ENCODE measurements around the gene PTCD3. TPM values are rescaled to one million over a fixed set of nuclear protein-coding genes. Genes with fewer than 3 reads are reported as not detected.

Gene PTCD3
- total and polyA plus RNA-seq, 7 donors = 7.8 to 94.2 (median 44.9) TPM

DNA sequence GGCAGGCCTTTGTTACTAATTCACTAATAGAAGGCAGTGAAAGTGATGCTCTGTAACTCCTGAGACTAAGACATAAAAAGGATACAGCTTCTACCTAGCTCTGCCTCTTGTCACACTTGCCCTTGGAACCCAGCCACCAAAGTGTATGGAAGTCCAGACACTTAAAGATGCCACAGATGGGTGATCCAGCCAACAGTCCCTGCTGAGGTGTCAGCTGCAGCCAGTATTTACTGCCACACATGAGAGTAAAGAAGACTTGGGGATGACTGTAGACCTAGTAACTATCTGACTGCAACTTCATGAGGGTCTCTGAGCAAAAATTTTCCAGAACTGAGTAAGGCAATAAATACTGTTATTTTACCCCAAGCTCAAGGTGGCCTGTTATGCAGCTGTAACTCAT, 80.4 kb downstream of the PTCD3 start:
- peak overlapping the region in 2 of 4 donors; percentile 14 to 40 for H3K27ac ChIP-seq
- H3K4me1 ChIP-seq = peaks cover 0 to 72% (median 54%) of the 10 kb centered on the region in 4 donors
- H3K4me3 ChIP-seq = no peak overlapping the region
- no peaks in the 10 kb centered on the region for H3K36me3 ChIP-seq
- DNase-seq = no peak
- no peaks in the 10 kb centered on the region for H3K9me3 ChIP-seq
- no peaks in the 10 kb centered on the region for H3K27me3 ChIP-seq
- intact Hi-C loops (cut with DNase I) = no loop called here
- no peak for TF ChIP-seq POLR2AphosphoS5 (IDR thresholded peaks at IDR 0.05)

DNA sequence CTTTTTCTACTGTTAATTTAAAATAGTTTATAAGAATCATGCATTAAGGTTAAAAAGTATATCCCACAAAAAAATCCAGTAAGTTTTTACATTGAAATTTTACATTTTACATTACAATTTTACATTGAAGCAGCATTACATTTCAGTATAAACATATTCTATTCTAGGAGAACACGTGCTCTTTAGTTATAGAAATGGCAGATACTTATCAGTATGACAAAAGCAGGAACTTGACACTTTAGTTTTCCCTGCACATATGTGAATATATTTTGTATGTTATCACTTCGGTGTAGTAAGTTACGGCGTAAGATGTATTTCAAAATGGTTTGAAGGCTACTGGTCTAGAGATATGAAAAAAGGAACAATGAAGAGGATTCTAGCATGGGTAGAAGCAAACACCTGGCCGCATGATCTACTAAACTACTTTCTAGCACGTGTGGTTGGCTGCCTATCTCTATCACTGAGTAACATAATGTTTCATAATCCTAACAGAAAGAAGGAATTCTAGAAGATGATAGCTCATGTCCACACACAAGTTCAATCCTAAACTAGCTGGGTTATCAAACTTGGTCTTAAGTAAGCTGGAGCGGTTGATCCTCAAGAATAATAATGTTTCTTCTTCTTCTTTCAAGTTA, 83.9 kb downstream of the PTCD3 start:
- Histone ChIP-seq H3K27me3 (no peaks in the 10 kb centered on the region), H3K36me3 (no peaks in the 10 kb centered on the region), H3K4me3 (no peak overlapping the region), H3K9me3 (no peaks in the 10 kb centered on the region), H3K4me1 (peaks cover 0 to 86% (median 70%) of the 10 kb centered on the region in 4 donors), H3K27ac (no peak overlapping the region)
- no peak for DNase-seq
- TF ChIP-seq, protein P1, sequence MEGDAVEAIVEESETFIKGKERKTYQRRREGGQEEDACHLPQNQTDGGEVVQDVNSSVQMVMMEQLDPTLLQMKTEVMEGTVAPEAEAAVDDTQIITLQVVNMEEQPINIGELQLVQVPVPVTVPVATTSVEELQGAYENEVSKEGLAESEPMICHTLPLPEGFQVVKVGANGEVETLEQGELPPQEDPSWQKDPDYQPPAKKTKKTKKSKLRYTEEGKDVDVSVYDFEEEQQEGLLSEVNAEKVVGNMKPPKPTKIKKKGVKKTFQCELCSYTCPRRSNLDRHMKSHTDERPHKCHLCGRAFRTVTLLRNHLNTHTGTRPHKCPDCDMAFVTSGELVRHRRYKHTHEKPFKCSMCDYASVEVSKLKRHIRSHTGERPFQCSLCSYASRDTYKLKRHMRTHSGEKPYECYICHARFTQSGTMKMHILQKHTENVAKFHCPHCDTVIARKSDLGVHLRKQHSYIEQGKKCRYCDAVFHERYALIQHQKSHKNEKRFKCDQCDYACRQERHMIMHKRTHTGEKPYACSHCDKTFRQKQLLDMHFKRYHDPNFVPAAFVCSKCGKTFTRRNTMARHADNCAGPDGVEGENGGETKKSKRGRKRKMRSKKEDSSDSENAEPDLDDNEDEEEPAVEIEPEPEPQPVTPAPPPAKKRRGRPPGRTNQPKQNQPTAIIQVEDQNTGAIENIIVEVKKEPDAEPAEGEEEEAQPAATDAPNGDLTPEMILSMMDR (IDR thresholded peaks at IDR 0.05) = no peak
- TF ChIP-seq POLR2AphosphoS5 (IDR thresholded peaks at IDR 0.05) (no peak), EP300 (IDR thresholded peaks at IDR 0.05) (no peak), POLR2A (IDR thresholded peaks at IDR 0.05) (no peak)
- 70 to 85% methylated on average over 7 of the region's 7 CpGs for WGBS, 2 donors
- intact Hi-C loops (cut with DNase I) = loop anchor here (10.0 kb wide), 1 partner anchor 435 kb away; the partner anchor contains the start of gene RNF103

Small RNA genes lying within 50 kb of the gene (small RNA-seq; reads per million reads assigned to genes)
- gene RF00019 (0 reads per million in 3 donors), gene SNORD94 (4,235 to 13,349 (median 11,649) reads per million in 3 donors)

Other genes starting within 250 kb of the PTCD3 start
- 10 to 100 TPM; 16.1 to 24.2 (median 17.9) TPM for gene ST3GAL5, start 217.2 kb upstream of the PTCD3 start, total RNA-seq
- 1 to 10 TPM; 2.8 to 9.7 (median 8.4) TPM for gene ST3GAL5, start 217.2 kb upstream of the PTCD3 start, polyA plus RNA-seq
- gene POLR1A, start 349 bp upstream of the PTCD3 start, total RNA-seq = 10 to 100 TPM in 3 of 4 donors, 1 to 10 TPM in 1; 7.1 to 17.9 (median 12.7) TPM
- gene POLR1A, start 349 bp upstream of the PTCD3 start, polyA plus RNA-seq = 10 to 100 TPM in 1 of 3 donors, 1 to 10 TPM in 2; 1.2 to 10.1 (median 2.3) TPM
- 10 to 100 TPM; 46.1 to 48.2 (median 48.2) TPM for gene IMMT, start 89.2 kb downstream of the PTCD3 start, total RNA-seq
- gene IMMT, start 89.2 kb downstream of the PTCD3 start, polyA plus RNA-seq = 10 to 100 TPM; 60.1 to 90.2 (median 73.1) TPM
- 10 to 100 TPM; 17.7 to 31.4 (median 27.7) TPM for gene MRPL35, start 93.2 kb downstream of the PTCD3 start, total RNA-seq
- gene MRPL35, start 93.2 kb downstream of the PTCD3 start, polyA plus RNA-seq = 10 to 100 TPM; 47.4 to 89.5 (median 68.2) TPM
- gene REEP1, start 231.4 kb downstream of the PTCD3 start, total RNA-seq = 10 to 100 TPM; 44.9 to 98.0 (median 70.6) TPM
- 1 to 10 TPM in 2 of 3 donors, under 1 TPM in 1; 0.23 to 4.5 (median 1.8) TPM for gene REEP1, start 231.4 kb downstream of the PTCD3 start, polyA plus RNA-seq